GM13976 (cell line): ENCODE results near the gene COBLL1.

Experiments used
- DNase-seq: peaks from one replicate; pipeline ENCODE4 v3.0.0; 2012; ENCODE audit warnings: low spot score
- in situ Hi-C: fragments of 300-500 bp; cut with MboI; formaldehyde crosslinking; loops from one replicate; pipeline ENCODE4 v1.12.0; 2022; ENCODE audit warnings: low sequenced_read_pairs, mixed read lengths, inconsistent platforms; ENCODE audit not compliant: unreplicated experiment
- TF ChIP-seq, protein P1 (sequence below): IDR thresholded peaks from 2 replicates; pipeline ENCODE4 v1.5.1; 2012; ENCODE audit warnings: borderline replicate concordance, mild to moderate bottlenecking; ENCODE audit not compliant: insufficient read depth; ENCODE audit errors: extremely low read depth, missing control alignments, control extremely low read depth

COBLL1 gene

DNA sequence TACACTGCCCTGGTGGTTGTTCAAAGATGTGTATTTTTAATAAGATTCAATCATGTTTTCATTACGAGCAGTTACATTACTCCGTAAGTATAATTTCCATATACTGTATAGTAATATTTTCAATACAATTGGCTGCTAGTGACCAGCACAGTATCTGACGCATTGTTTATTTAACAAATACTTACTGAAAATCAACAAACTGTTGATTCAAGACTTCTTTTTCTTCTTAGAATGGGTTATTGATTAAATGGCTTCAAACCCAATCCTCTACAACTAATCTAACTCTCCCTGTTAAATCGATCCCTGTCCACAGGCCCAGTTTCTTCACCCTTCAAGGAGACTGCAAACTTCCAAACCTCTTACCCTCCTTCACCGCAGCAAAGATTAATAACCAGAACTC lies 18.5 kb downstream of the COBLL1 start:
- TF ChIP-seq, protein P1, sequence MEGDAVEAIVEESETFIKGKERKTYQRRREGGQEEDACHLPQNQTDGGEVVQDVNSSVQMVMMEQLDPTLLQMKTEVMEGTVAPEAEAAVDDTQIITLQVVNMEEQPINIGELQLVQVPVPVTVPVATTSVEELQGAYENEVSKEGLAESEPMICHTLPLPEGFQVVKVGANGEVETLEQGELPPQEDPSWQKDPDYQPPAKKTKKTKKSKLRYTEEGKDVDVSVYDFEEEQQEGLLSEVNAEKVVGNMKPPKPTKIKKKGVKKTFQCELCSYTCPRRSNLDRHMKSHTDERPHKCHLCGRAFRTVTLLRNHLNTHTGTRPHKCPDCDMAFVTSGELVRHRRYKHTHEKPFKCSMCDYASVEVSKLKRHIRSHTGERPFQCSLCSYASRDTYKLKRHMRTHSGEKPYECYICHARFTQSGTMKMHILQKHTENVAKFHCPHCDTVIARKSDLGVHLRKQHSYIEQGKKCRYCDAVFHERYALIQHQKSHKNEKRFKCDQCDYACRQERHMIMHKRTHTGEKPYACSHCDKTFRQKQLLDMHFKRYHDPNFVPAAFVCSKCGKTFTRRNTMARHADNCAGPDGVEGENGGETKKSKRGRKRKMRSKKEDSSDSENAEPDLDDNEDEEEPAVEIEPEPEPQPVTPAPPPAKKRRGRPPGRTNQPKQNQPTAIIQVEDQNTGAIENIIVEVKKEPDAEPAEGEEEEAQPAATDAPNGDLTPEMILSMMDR = no peak
- in situ Hi-C loops = no loop called here
- no peak for DNase-seq

DNA sequence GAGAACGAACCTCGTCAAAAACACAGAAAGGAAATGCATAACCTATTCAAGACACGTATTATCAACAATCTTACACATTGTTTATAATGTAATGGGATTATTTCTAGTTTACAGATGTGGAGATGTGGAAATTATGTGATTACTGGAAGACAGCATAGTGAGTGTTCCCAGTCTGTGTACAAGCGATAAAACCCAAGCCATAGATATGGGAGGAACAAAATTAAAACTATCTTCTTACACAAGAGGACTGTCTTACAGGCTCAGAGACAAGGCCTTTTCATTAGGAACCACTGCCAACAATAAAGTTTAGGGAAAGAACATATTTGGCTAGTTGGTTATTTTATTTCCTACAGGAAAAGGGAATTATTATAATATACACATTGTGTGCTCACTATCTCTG lies 20.3 kb downstream of the COBLL1 start:
- DNase-seq = no peak
- TF ChIP-seq, protein P1 = no peak

DNA sequence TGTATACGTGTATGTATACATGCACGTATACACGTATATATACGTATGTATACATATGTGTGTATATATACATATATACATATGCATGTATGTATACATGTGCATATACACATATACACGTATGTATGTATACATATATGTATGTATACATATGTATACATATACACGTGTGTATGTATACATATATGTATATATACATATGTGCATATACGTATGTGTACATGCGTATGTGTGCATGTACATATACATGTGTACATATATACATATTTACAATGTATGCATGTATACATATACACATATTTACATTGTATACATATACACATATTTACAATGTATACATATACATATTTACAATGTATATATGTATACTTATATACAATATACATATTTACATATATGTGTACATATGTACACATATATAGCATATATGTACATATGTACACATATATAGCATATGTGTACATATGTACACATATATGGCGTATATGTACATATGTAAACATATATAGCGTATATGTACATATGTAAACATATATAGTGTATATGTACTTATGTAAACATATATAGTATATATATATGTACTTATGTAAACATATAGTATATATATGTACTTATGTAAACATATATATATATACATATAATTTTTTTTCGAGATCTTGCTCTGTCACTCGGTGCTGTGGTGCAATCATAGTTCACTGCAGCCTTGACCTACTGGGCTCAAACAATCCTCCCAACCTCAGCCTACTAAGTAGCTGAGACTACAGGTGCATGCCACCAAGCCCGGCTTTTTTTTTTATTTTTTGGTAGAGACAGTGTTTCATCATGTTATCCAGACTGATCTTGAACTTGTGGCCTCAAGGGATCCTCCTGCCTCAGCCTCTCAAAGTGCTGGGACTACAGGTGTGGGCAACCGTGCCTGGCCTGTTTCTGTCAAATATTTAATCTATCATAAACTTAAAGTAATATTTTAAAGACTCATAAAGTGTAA lies 23.2 kb downstream of the COBLL1 start:
- TF ChIP-seq, protein P1 = no peak
- in situ Hi-C loops = no loop called here
- DNase-seq = no peak

More for the DNA sequence above, 20.3 kb downstream of the COBLL1 start:
- in situ Hi-C loops = no loop called here

DNA sequence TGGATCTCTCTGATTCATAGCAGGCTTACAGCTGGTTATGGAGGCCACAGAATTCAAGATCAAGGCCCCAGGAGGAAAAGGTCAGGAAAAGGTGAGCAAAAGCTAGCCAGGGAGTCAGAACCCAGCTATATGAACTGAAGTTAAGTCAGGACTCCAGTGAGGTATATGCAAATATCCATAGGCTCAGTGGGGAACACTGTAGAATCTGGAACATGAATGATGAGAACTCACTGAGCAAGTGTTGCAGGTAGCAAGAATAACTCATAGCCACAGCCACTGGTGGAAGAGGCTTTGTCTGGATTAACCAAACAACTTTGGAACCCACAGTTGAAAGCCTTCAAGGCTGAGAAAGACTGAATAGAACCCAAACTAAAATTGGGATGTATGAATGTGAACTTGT lies 24.7 kb downstream of the COBLL1 start:
- in situ Hi-C loops = no loop called here
- DNase-seq = no peak
- TF ChIP-seq, protein P1 = no peak

DNA sequence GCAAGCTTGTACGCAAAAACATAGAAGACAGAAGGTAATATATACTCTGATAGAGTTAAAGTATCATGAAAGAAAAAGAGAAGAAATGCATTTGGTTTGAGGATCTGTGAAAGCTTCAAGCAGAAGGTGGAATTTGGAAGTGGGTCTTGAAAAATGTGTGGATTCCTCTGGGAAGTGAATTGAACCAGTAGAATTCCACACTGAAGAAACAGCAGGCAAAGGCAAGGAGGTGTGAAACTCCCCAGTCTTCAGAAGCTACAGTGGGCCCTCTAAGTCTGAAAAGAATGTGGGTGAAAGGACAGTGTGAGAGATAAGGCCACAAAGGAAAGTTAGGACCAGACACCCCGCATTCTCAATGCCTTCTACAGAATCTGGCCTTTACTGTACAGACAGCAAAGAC lies 25.6 kb downstream of the COBLL1 start:
- in situ Hi-C loops = no loop called here
- TF ChIP-seq, protein P1 = no peak
- no peak for DNase-seq

DNA sequence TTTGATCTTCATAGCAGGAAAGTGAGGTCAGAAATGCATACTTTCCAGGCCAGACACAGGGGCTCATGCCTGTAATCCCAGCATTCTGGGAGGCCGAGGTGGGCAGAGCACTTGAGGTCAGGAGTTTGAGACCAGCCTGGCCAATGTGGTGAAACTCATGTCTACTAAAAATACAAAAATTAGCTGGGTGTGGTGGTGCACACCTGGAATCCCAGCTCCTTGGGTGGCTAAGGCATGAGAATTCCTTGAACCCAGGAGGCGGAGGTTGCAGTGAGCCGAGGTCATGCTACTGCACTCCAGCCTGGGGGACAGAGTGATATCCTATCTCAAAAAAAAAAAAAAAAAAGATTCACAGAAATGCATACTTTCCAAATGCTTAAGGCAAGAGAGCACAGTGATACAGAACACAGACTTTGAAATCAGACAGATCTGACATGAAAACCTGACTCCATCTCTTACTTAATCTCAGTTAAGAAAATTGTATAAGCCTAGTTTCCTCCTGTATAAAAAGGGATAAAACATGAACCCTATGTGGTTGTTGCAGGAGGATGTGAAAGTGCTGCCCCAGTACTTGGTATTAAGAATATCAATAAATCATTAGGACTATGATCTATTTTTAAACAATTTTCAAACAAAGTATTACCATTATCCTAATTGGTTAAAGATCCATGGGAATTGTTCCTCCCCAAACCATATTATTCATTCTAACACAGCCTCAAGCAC lies 26.4 kb downstream of the COBLL1 start:
- TF ChIP-seq, protein P1 = no peak
- in situ Hi-C loops = no loop called here
- no peak for DNase-seq
